ENCODE results near the gene XPNPEP1. TPM values are rescaled to one million over a fixed set of nuclear protein-coding genes. Genes with fewer than 3 reads are reported as not detected.

Gene XPNPEP1
- polyA plus RNA-seq, 1 donor (not counting 4 experiments of a cell fraction or from before 2014, with no cell fraction given), result 96.2 TPM

- Histone ChIP-seq H3K4me1 (ENCODE audit: control insufficient read depth, extremely low read depth, insufficient read depth, low read length) (no peaks in the 10 kb centered on the region), H3K9ac (ENCODE audit: control insufficient read depth, extremely low read depth, insufficient read depth, low read length) (no peak overlapping the region), H3K27ac (ENCODE audit: control insufficient read depth, insufficient read depth, low read length) (no peak overlapping the region), H3K4me2 (ENCODE audit: control insufficient read depth, extremely low read depth, insufficient read depth, low read depth, low read length) (no peak overlapping the region), H3K27me3 (ENCODE audit: control insufficient read depth, extremely low read depth, insufficient read depth, low read length) (no peaks in the 10 kb centered on the region), H3K9me3 (ENCODE audit: control insufficient read depth, low read depth, low read length) (no peaks in the 10 kb centered on the region), H4K20me1 (ENCODE audit: control insufficient read depth, extremely low read depth, insufficient read depth, low read length) (no peaks in the 10 kb centered on the region), H2AFZ (ENCODE audit: control insufficient read depth, low read length) (no peak overlapping the region), H3K79me2 (ENCODE audit: control insufficient read depth, insufficient read depth, low read length) (no peaks in the 10 kb centered on the region), H3K36me3 (ENCODE audit: control insufficient read depth in 2 of 2, extremely low read depth in 1 of 2, insufficient read depth in 2 of 2, low read length in 2 of 2) (no peaks in the 10 kb centered on the region), H3K4me3 (ENCODE audit: control insufficient read depth in 2 of 3, extremely low read depth in 1 of 3, insufficient read depth in 2 of 3, low read depth in 1 of 3, low read length in 3 of 3) (no peak overlapping the region), H3K9me1 (ENCODE audit: control insufficient read depth, extremely low read depth, insufficient read depth, low read length) (no peaks in the 10 kb centered on the region)
- FAIRE-seq (no peak), DNase-seq (ENCODE audit: low read depth, low spot score) (no peak)
- no peak for TF ChIP-seq EZH2 (IDR thresholded peaks at IDR 0.05; ENCODE audit: low read length)
- TF ChIP-seq CTCF (optimal IDR thresholded peaks at IDR 0.05 in 1 of 3, IDR thresholded peaks at IDR 0.05 in 1 of 3, conservative IDR thresholded peaks at IDR 0.05 in 1 of 3; ENCODE audit: extremely low read depth in 1 of 3, insufficient read depth in 2 of 3, low read length in 3 of 3), result no peak
- dilution Hi-C loops (cut with MboI; ENCODE audit: extremely low pct_ligation_motif_present, low sequenced_read_pairs), result no loop called here
These were observed 85.9 kb downstream of the XPNPEP1 start for GRCh38 chr10:109837384-109837783.

- Histone ChIP-seq H3K4me1 (ENCODE audit: control insufficient read depth, extremely low read depth, insufficient read depth, low read length) (no peaks in the 10 kb centered on the region), H3K4me2 (ENCODE audit: control insufficient read depth, extremely low read depth, insufficient read depth, low read depth, low read length) (no peak overlapping the region), H3K27ac (ENCODE audit: control insufficient read depth, insufficient read depth, low read length) (no peak overlapping the region), H3K36me3 (ENCODE audit: control insufficient read depth in 2 of 2, extremely low read depth in 1 of 2, insufficient read depth in 2 of 2, low read length in 2 of 2) (no peaks in the 10 kb centered on the region), H3K9me1 (ENCODE audit: control insufficient read depth, extremely low read depth, insufficient read depth, low read length) (no peaks in the 10 kb centered on the region), H3K79me2 (ENCODE audit: control insufficient read depth, insufficient read depth, low read length) (no peaks in the 10 kb centered on the region), H3K9me3 (ENCODE audit: control insufficient read depth, low read depth, low read length) (no peaks in the 10 kb centered on the region), H2AFZ (ENCODE audit: control insufficient read depth, low read length) (no peak overlapping the region), H3K27me3 (ENCODE audit: control insufficient read depth, extremely low read depth, insufficient read depth, low read length) (no peaks in the 10 kb centered on the region), H3K9ac (ENCODE audit: control insufficient read depth, extremely low read depth, insufficient read depth, low read length) (no peak overlapping the region), H3K4me3 (ENCODE audit: control insufficient read depth in 2 of 3, extremely low read depth in 1 of 3, insufficient read depth in 2 of 3, low read depth in 1 of 3, low read length in 3 of 3) (no peak overlapping the region), H4K20me1 (ENCODE audit: control insufficient read depth, extremely low read depth, insufficient read depth, low read length) (no peaks in the 10 kb centered on the region)
- DNase-seq (ENCODE audit: low read depth, low spot score) (no peak), FAIRE-seq (no peak)
- dilution Hi-C loops (cut with MboI; ENCODE audit: extremely low pct_ligation_motif_present, low sequenced_read_pairs), result no loop called here
- TF ChIP-seq CTCF (optimal IDR thresholded peaks at IDR 0.05 in 1 of 3, IDR thresholded peaks at IDR 0.05 in 1 of 3, conservative IDR thresholded peaks at IDR 0.05 in 1 of 3; ENCODE audit: extremely low read depth in 1 of 3, insufficient read depth in 2 of 3, low read length in 3 of 3), result no peak
- no peak for TF ChIP-seq EZH2 (IDR thresholded peaks at IDR 0.05; ENCODE audit: low read length)
These were observed 88.1 kb downstream of the XPNPEP1 start for GRCh38 chr10:109835257-109835656.
